CD4-positive, alpha-beta memory T cell (primary cell): ENCODE data around the gene MFAP3L. TPM values are rescaled to one million over a fixed set of nuclear protein-coding genes. Genes with fewer than 3 reads are reported as not detected.

Source experiments
- CTCF ChIA-PET: fragments of 350-600 bp; sonication (Branson Sonifier 250); formaldehyde crosslinking; loops from one replicate; lab custom pipeline; 2021; ENCODE audit warnings: inconsistent platforms; ENCODE audit not compliant: partially characterized antibody; lab: Charles Lee
- POLR2A ChIA-PET: fragments of 350-600 bp; sonication (Branson Sonifier 250); formaldehyde crosslinking; loops from one replicate; lab custom pipeline; 2021; ENCODE audit not compliant: partially characterized antibody; lab: Charles Lee
- DNase-seq, 5 donors: peaks; one replicate each; pipeline versions ENCODE4 v3.0.0 to v3.0.0-alpha.2; 2020 to 2022; ENCODE audit warnings: mixed read lengths in 1 of 5
- H3K27ac ChIP-seq: one replicate; pipeline ENCODE4 v1.7.0; 2013; ENCODE audit warnings: low read depth, low read length
- H3K27me3 ChIP-seq: 2 replicates; pipeline ENCODE4 v1.7.0; 2013; ENCODE audit warnings: mild to moderate bottlenecking, low read length, moderate library complexity; ENCODE audit not compliant: insufficient read depth
- H3K36me3 ChIP-seq: 2 replicates; pipeline ENCODE4 v1.7.0; 2013; ENCODE audit warnings: mild to moderate bottlenecking, low read length, moderate library complexity; ENCODE audit not compliant: insufficient read depth
- H3K4me1 ChIP-seq: 2 replicates; pipeline ENCODE4 v1.7.0; 2013; ENCODE audit warnings: mild to moderate bottlenecking, low read length, moderate library complexity; ENCODE audit not compliant: insufficient read depth
- H3K4me3 ChIP-seq, 2 donors: one replicate each; pipeline ENCODE4 v1.7.0; 2013; ENCODE audit warnings: low read length in 2 of 2, mild to moderate bottlenecking in 1 of 2
- H3K9me3 ChIP-seq, 2 donors: one replicate each; pipeline ENCODE4 v1.7.0; 2013; ENCODE audit warnings: low read length in 2 of 2, control low read depth in 1 of 2; ENCODE audit not compliant: control insufficient read depth in 1 of 2
- H3K27ac Mint-ChIP-seq, 7 donors: one replicate each; pipeline ENCODE4 v1.8.0; 2020 to 2021; ENCODE audit warnings: mixed read lengths in 7 of 7, mild to moderate bottlenecking in 6 of 7, inconsistent platforms in 3 of 7, moderate library complexity in 3 of 7
- H3K27me3 Mint-ChIP-seq, 2 donors: one replicate each; pipeline ENCODE4 v1.8.0; 2020 to 2021; ENCODE audit warnings: mixed read lengths in 2 of 2
- H3K36me3 Mint-ChIP-seq, 2 donors: one replicate each; pipeline ENCODE4 v1.8.0; 2020 to 2021; ENCODE audit warnings: mixed read lengths in 2 of 2, inconsistent platforms in 1 of 2, mild to moderate bottlenecking in 1 of 2
- H3K4me1 Mint-ChIP-seq, 4 donors: one replicate each; pipeline ENCODE4 v1.8.0; 2020 to 2021; ENCODE audit warnings: mixed read lengths in 4 of 4, mild to moderate bottlenecking in 1 of 4
- H3K4me3 Mint-ChIP-seq, 8 donors: one replicate each; pipeline ENCODE4 v1.8.0; 2020 to 2021; ENCODE audit warnings: mixed read lengths in 8 of 8, mild to moderate bottlenecking in 7 of 8, moderate library complexity in 6 of 8, inconsistent platforms in 3 of 8
- H3K9me3 Mint-ChIP-seq, 8 donors: one replicate each; pipeline ENCODE4 v1.8.0; 2020 to 2021; ENCODE audit warnings: mixed read lengths in 8 of 8, mild to moderate bottlenecking in 5 of 8, inconsistent platforms in 3 of 8, moderate library complexity in 1 of 8
- intact Hi-C: fragments of 100-400 bp; cut with micrococcal nuclease; formaldehyde crosslinking; loops from one replicate; pipeline ENCODE4 v1.15.1; 2023
- polyA plus RNA-seq, 2 donors: library from polyadenylated mRNA; unstranded; fragments of 300-500 nt; fragmentation: Illumina TruSeq; gene quantifications; one replicate each; pipeline ENCODE4 v1.2.3, GENCODE V29; 2021
- total RNA-seq, 2 experiments: library from RNA; stranded (reverse); gene quantifications; one replicate each; pipeline ENCODE4 v1.2.3, GENCODE V29; 2021

The MFAP3L gene
- 1 to 10 TPM; 2.1 to 2.4 TPM for total RNA-seq
- under 1 TPM in 1 of 2 donors, not detected in 1; 0.76 TPM for polyA plus RNA-seq

- H3K36me3 Mint-ChIP-seq: peaks cover 0 to 6% of the 10 kb centered on the region in 2 donors
- Histone ChIP-seq H3K27ac (peak within 1 kb of the TSS; percentile 66), H3K9me3 (no peaks in the 10 kb centered on the region), H3K4me1 (peaks cover 12% of the 10 kb centered on the region), H3K36me3 (no peaks in the 10 kb centered on the region), H3K4me3 (peak within 1 kb of the TSS; percentile 92 to 93), H3K27me3 (no peaks in the 10 kb centered on the region)
- ChIA-PET POLR2A (interaction anchor here (0.9 to 3.7 kb wide), 5 partner anchors 11 to 1016 kb away, joined by 3 to 13 read pairs (median 7); partner anchors contain the start of genes CBR4, CLCN3 and NEK1), CTCF (interaction anchor here (4.0 kb wide), 1 partner anchor 414 kb away, joined by 19 read pairs; the partner anchor contains the start of gene NEK1)
- H3K9me3 Mint-ChIP-seq: no peaks in the 10 kb centered on the region
- peaks cover 5 to 15% (median 8%) of the 10 kb centered on the region in 4 donors for H3K4me1 Mint-ChIP-seq
- intact Hi-C loops: loop anchor here (1.0 to 5.0 kb wide), 6 partner anchors 268 to 1709 kb away; partner anchors contain the start of genes CBR4, DDX60 and DDX60L
- H3K4me3 Mint-ChIP-seq: peak within 1 kb of the TSS; percentile 88 to 94 (median 92)
- DNase-seq: peak; percentile 74 to 89 (median 86)
- peak within 1 kb of the TSS; percentile 85 to 95 (median 91) for H3K27ac Mint-ChIP-seq
- H3K27me3 Mint-ChIP-seq: peaks cover 2 to 5% of the 10 kb centered on the region in 2 donors
These were observed at the start of gene MFAP3L for GRCh38 chr4:170026253-170027021. MFAP3L (minus strand) TSS chr4:170026395; CDS start chr4:170005877, 20,518 bp downstream.

- H3K27me3 Mint-ChIP-seq: peaks cover 3 to 7% of the 10 kb centered on the region in 2 donors
- CTCF ChIA-PET: no interaction called here
- no peak overlapping the region for H3K27ac Mint-ChIP-seq
- POLR2A ChIA-PET: no interaction called here
- no peaks in the 10 kb centered on the region for H3K36me3 ChIP-seq
- no peaks in the 10 kb centered on the region for H3K4me1 Mint-ChIP-seq
- no peaks in the 10 kb centered on the region for H3K4me1 ChIP-seq
- no peak for DNase-seq
- no peaks in the 10 kb centered on the region for H3K9me3 Mint-ChIP-seq
- no peaks in the 10 kb centered on the region for H3K36me3 Mint-ChIP-seq
- no peak overlapping the region for H3K27ac ChIP-seq
- no peaks in the 10 kb centered on the region for H3K9me3 ChIP-seq
- no peak overlapping the region for H3K4me3 Mint-ChIP-seq
- intact Hi-C loops: no loop called here
- H3K4me3 ChIP-seq: no peak overlapping the region
- H3K27me3 ChIP-seq: no peaks in the 10 kb centered on the region
These were observed 45.0 kb upstream of the MFAP3L start for GRCh38 chr4:170071196-170071595.

- CTCF ChIA-PET: no interaction called here
- POLR2A ChIA-PET: no interaction called here
- no peaks in the 10 kb centered on the region for H3K4me1 ChIP-seq
- no peaks in the 10 kb centered on the region for H3K9me3 ChIP-seq
- H3K27me3 ChIP-seq: no peaks in the 10 kb centered on the region
- no peaks in the 10 kb centered on the region for H3K36me3 ChIP-seq
- intact Hi-C loops: no loop called here
- peaks cover 3 to 9% of the 10 kb centered on the region in 2 donors for H3K27me3 Mint-ChIP-seq
- no peak overlapping the region for H3K4me3 ChIP-seq
- H3K9me3 Mint-ChIP-seq: no peaks in the 10 kb centered on the region
- no peak overlapping the region for H3K4me3 Mint-ChIP-seq
- H3K27ac ChIP-seq: no peak overlapping the region
- DNase-seq: no peak
- no peaks in the 10 kb centered on the region for H3K4me1 Mint-ChIP-seq
- no peak overlapping the region for H3K27ac Mint-ChIP-seq
- no peaks in the 10 kb centered on the region for H3K36me3 Mint-ChIP-seq
These were observed 42.4 kb upstream of the MFAP3L start for GRCh38 chr4:170068438-170069128.

- H3K4me1 ChIP-seq: no peaks in the 10 kb centered on the region
- Mint-ChIP-seq H3K4me3 (no peak overlapping the region), H3K27ac (no peak overlapping the region), H3K4me1 (no peaks in the 10 kb centered on the region), H3K36me3 (no peaks in the 10 kb centered on the region), H3K27me3 (peaks cover 11 to 12% of the 10 kb centered on the region in 2 donors), H3K9me3 (no peaks in the 10 kb centered on the region)
- DNase-seq: no peak
- no peak overlapping the region for H3K27ac ChIP-seq
- H3K36me3 ChIP-seq: no peaks in the 10 kb centered on the region
- H3K9me3 ChIP-seq: no peaks in the 10 kb centered on the region
- ChIA-PET CTCF (no interaction called here), POLR2A (no interaction called here)
- no peaks in the 10 kb centered on the region for H3K27me3 ChIP-seq
- H3K4me3 ChIP-seq: no peak overlapping the region
- intact Hi-C loops: no loop called here
These were observed 33.2 kb upstream of the MFAP3L start for GRCh38 chr4:170059421-170059820.

- no peak for DNase-seq
- Histone ChIP-seq H3K4me1 (no peaks in the 10 kb centered on the region), H3K27ac (no peak overlapping the region), H3K4me3 (no peak overlapping the region), H3K27me3 (no peaks in the 10 kb centered on the region), H3K9me3 (no peaks in the 10 kb centered on the region), H3K36me3 (no peaks in the 10 kb centered on the region)
- no peaks in the 10 kb centered on the region for H3K9me3 Mint-ChIP-seq
- H3K36me3 Mint-ChIP-seq: no peaks in the 10 kb centered on the region
- H3K4me1 Mint-ChIP-seq: no peaks in the 10 kb centered on the region
- H3K27ac Mint-ChIP-seq: no peak overlapping the region
- peaks cover 9 to 12% of the 10 kb centered on the region in 2 donors for H3K27me3 Mint-ChIP-seq
- intact Hi-C loops: no loop called here
- POLR2A ChIA-PET: no interaction called here
- CTCF ChIA-PET: no interaction called here
- H3K4me3 Mint-ChIP-seq: no peak overlapping the region
These were observed 32.6 kb upstream of the MFAP3L start for GRCh38 chr4:170058826-170059225.

GRCh38 chr4:170057866-170058265 is 31.7 kb upstream of the MFAP3L start:
- H3K9me3 Mint-ChIP-seq: no peaks in the 10 kb centered on the region
- DNase-seq: no peak
- no peak overlapping the region for H3K4me3 ChIP-seq
- POLR2A ChIA-PET: no interaction called here
- intact Hi-C loops: no loop called here
- peaks cover 5 to 12% of the 10 kb centered on the region in 2 donors for H3K27me3 Mint-ChIP-seq
- H3K4me1 ChIP-seq: no peaks in the 10 kb centered on the region
- no peaks in the 10 kb centered on the region for H3K36me3 Mint-ChIP-seq
- H3K36me3 ChIP-seq: no peaks in the 10 kb centered on the region
- H3K27ac ChIP-seq: no peak overlapping the region
- H3K4me1 Mint-ChIP-seq: no peaks in the 10 kb centered on the region
- no peaks in the 10 kb centered on the region for H3K9me3 ChIP-seq
- no peak overlapping the region for H3K4me3 Mint-ChIP-seq
- H3K27me3 ChIP-seq: no peaks in the 10 kb centered on the region
- CTCF ChIA-PET: no interaction called here
- no peak overlapping the region for H3K27ac Mint-ChIP-seq

- no peak overlapping the region for H3K4me3 Mint-ChIP-seq
- no peaks in the 10 kb centered on the region for H3K9me3 Mint-ChIP-seq
- no peaks in the 10 kb centered on the region for H3K9me3 ChIP-seq
- intact Hi-C loops: no loop called here
- H3K36me3 ChIP-seq: no peaks in the 10 kb centered on the region
- no peaks in the 10 kb centered on the region for H3K36me3 Mint-ChIP-seq
- peaks cover 5 to 9% of the 10 kb centered on the region in 2 donors for H3K27me3 Mint-ChIP-seq
- no peak overlapping the region for H3K4me3 ChIP-seq
- H3K4me1 Mint-ChIP-seq: no peaks in the 10 kb centered on the region
- CTCF ChIA-PET: no interaction called here
- no peaks in the 10 kb centered on the region for H3K27me3 ChIP-seq
- H3K27ac ChIP-seq: no peak overlapping the region
- H3K27ac Mint-ChIP-seq: no peak overlapping the region
- no peak for DNase-seq
- no peaks in the 10 kb centered on the region for H3K4me1 ChIP-seq
- POLR2A ChIA-PET: no interaction called here
These were observed 26.7 kb upstream of the MFAP3L start for GRCh38 chr4:170052919-170053318.
